Stomach (tissue), 9 donors: ENCODE data around the gene PKNOX2. TPM values are rescaled to one million over a fixed set of nuclear protein-coding genes. Genes with fewer than 3 reads are reported as not detected.

Experiments
- DNase-seq, 2 donors: peaks; one replicate each; pipeline versions ENCODE4 v3.0.0 to v3.0.0-alpha.2; 2013 to 2019
- H3K27ac ChIP-seq, 5 donors: fragments of 200-600 bp in 4 of 5; sonication (generic) in 4 of 5; one replicate each; pipeline ENCODE4 v1.5.1; 2013 to 2019; ENCODE audit warnings: mild to moderate bottlenecking in 1 of 5, moderate library complexity in 1 of 5
- H3K27me3 ChIP-seq, 3 donors: fragments of 200-600 bp; sonication (generic); one replicate each; pipeline ENCODE4 v1.5.1; 2017 to 2019; ENCODE audit warnings: mixed run types in 1 of 3
- H3K36me3 ChIP-seq, 4 donors: fragments of 200-600 bp; sonication (generic); 1 replicate in 3 of 4; 2 replicates in 1 of 4; pipeline ENCODE4 v1.5.1; 2016 to 2019
- H3K4me1 ChIP-seq, 4 donors: fragments of 200-600 bp; sonication (generic); one replicate each; pipeline ENCODE4 v1.5.1; 2016 to 2019
- H3K4me3 ChIP-seq, 4 donors: fragments of 200-600 bp; sonication (generic) in 3 of 4; one replicate each; pipeline ENCODE4 v1.5.1; 2016 to 2019; ENCODE audit warnings: mild to moderate bottlenecking in 1 of 4
- H3K9me3 ChIP-seq, 4 donors: fragments of 200-600 bp; sonication (generic); one replicate each; pipeline ENCODE4 v1.5.1; 2016 to 2019
- EP300 ChIP-seq: sonication (generic); formaldehyde crosslinking; IDR thresholded peaks from one replicate; pipeline ENCODE4 v1.6.1; 2017; ENCODE audit warnings: antibody characterized with exemption
- POLR2A ChIP-seq, 4 donors: fragments of 450-650 bp; IDR thresholded peaks; one replicate each; pipeline ENCODE4 v1.6.1; 2016; ENCODE audit warnings: antibody characterized with exemption in 4 of 4, control low read depth in 2 of 4, mild to moderate bottlenecking in 1 of 4, moderate library complexity in 1 of 4
- POLR2AphosphoS5 ChIP-seq, 3 donors: sonication (generic); formaldehyde crosslinking; IDR thresholded peaks; one replicate each; pipeline ENCODE4 v1.6.1; 2016; ENCODE audit warnings: antibody characterized with exemption in 3 of 3
- whole genome bisulfite sequencing, 5 donors: extraction: QIAGEN DNeasy Blood & Tissue Kit in 3 of 5; methylation state at CpG; one replicate each; pipeline versions ENCODE4 v1.1.5 to v1.1.7; 2013 to 2018; 5-methylcytosine and 5-hydroxymethylcytosine counted together
- intact Hi-C: fragments of 100-400 bp; cut with DNase I; formaldehyde crosslinking; loops from one replicate; pipeline ENCODE4 v1.15.1; 2023; ENCODE audit warnings: low total_unique reads
- polyA plus RNA-seq, 3 donors: library from polyadenylated mRNA; stranded (reverse); fragments of 200-250 nt; gene quantifications; one replicate each; pipeline ENCODE4 v1.2.3, GENCODE V29; 2013
- total RNA-seq, 5 donors: library from RNA; depleted of rRNA; stranded (reverse); fragments of >200 nt; gene quantifications; one replicate each; pipeline versions ENCODE4 v1.1.0 to v1.2.3, GENCODE V29; 2014 to 2016
- TF ChIP-seq, protein P1 (sequence below), 7 experiments: fragments of 450-650 bp in 4 of 7; fragments of 200-600 bp in 3 of 7; sonication (generic) in 3 of 7; IDR thresholded peaks; one replicate each; pipeline ENCODE4 v1.5.1; 2016 to 2019; ENCODE audit warnings: antibody characterized with exemption in 7 of 7, control low read depth in 2 of 7, mild to moderate bottlenecking in 1 of 7
- donor health status: healthy with polysubstance abuse.
- donor health status: Bipolar disorder and iron deficiency.
- donor health status: healthy.

The PKNOX2 gene
- total and polyA plus RNA-seq, 8 donors, result 0.83 to 4.9 (median 2.3) TPM; not detected in 1

DNA sequence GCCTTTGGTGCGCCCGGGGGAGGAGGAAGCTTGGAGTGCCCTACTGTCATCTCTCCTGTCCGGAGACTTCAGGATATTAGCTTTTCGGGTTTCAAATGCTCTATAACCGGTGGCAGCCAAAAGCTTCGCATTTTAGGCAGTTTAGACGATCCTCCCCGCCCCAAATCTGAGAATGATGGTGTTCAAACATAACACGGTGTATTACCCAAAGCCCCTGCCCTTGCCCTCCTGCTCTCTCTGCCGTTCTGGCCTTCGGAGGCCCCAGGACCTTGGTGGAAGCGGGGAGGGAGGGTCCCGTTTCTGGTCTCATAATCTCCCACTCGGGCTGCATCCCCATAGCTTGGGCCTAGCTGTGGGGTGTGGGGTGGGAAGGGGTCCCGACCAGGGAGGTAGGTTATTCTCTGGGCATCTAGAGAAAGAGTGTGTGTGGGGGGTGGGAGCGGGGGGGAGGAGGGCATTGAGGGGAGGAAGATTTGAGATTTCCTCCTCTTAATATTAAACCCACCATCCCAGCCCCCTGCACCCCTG, 2.3 kb downstream of the PKNOX2 start:
- H3K27ac ChIP-seq, result peak overlapping the region; percentile 74 to 92 (median 80)
- DNase-seq, result no peak
- no peaks in the 10 kb centered on the region for H3K9me3 ChIP-seq
- H3K4me3 ChIP-seq, result peak overlapping the region; percentile 57 to 81 (median 65)
- WGBS, 5 donors, result 19 to 40% (median 32%) methylated on average over 16 of the region's 16 CpGs
- peaks cover 53 to 78% (median 63%) of the 10 kb centered on the region in 4 donors for H3K4me1 ChIP-seq
- intact Hi-C loops, result no loop called here
- no peak for TF ChIP-seq POLR2A (IDR thresholded peaks at IDR 0.05)
- TF ChIP-seq EP300, result no peak
- TF ChIP-seq, protein P1, sequence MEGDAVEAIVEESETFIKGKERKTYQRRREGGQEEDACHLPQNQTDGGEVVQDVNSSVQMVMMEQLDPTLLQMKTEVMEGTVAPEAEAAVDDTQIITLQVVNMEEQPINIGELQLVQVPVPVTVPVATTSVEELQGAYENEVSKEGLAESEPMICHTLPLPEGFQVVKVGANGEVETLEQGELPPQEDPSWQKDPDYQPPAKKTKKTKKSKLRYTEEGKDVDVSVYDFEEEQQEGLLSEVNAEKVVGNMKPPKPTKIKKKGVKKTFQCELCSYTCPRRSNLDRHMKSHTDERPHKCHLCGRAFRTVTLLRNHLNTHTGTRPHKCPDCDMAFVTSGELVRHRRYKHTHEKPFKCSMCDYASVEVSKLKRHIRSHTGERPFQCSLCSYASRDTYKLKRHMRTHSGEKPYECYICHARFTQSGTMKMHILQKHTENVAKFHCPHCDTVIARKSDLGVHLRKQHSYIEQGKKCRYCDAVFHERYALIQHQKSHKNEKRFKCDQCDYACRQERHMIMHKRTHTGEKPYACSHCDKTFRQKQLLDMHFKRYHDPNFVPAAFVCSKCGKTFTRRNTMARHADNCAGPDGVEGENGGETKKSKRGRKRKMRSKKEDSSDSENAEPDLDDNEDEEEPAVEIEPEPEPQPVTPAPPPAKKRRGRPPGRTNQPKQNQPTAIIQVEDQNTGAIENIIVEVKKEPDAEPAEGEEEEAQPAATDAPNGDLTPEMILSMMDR (IDR thresholded peaks at IDR 0.05), result no peak
- no peak for TF ChIP-seq POLR2AphosphoS5 (IDR thresholded peaks at IDR 0.05)
- no peaks in the 10 kb centered on the region for H3K36me3 ChIP-seq
- peaks cover 0 to 40% (median 31%) of the 10 kb centered on the region in 3 donors for H3K27me3 ChIP-seq

DNA sequence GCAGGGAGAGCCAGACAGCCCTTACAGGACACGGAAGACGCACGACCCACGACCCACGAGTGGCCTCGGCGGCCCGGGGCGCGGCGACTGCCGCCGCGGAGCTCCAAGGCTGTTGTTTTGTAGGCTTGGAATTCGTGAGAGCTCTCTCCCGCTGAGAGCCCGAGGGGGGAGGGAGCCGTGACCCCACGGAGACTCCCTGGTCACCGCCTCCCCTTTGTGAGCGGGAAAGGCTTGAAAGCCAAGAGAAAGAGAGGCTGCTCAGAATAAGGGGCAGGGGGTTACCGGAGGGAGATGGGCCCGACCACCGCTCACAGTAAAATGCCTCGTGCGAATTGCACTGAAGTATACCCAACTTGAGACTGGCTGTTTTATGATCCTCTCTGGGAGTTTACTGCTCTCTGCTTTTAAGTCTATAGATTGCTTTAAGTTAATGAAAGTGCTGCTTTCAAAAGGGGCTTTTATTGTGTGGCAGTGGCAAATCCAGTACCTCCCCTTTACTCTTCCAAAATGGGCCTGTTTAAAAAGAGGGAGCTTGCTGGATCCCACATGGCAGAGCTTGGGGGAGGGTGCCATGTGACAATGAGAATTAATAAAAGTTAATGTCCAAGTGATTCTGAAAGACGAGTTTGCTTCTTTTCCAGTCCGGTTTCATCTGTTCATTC, 2.9 kb downstream of the PKNOX2 start:
- TF ChIP-seq, protein P1 (IDR thresholded peaks at IDR 0.05), result no peak
- TF ChIP-seq EP300 (no peak), POLR2AphosphoS5 (IDR thresholded peaks at IDR 0.05) (peak in 1 of 3 donors; percentile 46)
- DNase-seq, result peak in 1 of 2 donors; percentile 70
- intact Hi-C loops, result no loop called here
- WGBS, 5 donors, result 15 to 35% (median 18%) methylated on average over 27 to 28 of the region's 28 CpGs
- Histone ChIP-seq H3K27me3 (peaks cover 0 to 40% (median 31%) of the 10 kb centered on the region in 3 donors), H3K4me3 (peak overlapping the region; percentile 57 to 81 (median 65)), H3K27ac (peak overlapping the region; percentile 74 to 92 (median 80)), H3K36me3 (no peaks in the 10 kb centered on the region), H3K4me1 (peaks cover 53 to 78% (median 63%) of the 10 kb centered on the region in 4 donors), H3K9me3 (no peaks in the 10 kb centered on the region)

DNA sequence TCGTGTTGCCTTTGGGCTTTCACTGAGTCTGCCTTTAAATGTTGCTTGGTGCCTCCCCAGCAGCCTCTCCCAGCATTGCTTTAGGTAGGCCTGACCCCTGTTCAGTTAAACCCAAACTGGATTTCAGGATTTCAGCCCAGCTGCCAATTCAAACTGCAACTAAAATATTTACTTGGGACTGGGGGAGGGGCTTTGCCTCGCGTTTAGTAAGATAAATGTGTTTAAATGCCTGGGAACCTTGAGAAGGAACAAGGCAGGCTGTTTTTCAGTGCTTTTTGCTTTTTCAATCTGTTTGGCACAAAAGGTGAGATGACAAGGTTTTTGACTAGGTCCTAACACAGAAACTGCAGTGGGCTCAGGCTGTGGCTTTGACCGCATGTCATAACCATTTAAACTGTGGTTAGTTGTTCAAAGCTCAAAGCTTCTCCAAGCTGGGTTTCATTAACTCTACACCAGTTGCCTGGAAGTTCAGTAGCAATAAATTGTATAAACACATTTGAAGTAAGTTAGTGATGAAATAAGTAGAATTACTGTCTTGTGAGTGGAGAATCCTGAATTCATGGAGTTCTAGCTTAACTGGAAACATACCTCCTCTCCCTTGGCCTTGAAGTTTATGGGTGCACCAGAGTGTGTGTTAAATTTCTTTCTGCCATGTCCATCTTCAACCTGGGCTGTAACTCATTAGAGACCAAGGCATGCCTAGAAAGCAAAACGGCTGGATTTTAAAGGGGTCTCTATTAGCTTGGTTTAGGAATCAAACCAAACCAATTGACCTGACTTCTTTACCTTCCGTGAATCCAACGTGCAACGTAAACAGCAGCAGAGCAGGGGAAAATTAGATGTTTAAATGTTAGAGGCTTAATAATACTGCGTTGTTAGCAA, 3.6 kb downstream of the PKNOX2 start:
- 21 to 50% (median 36%) methylated on average over 9 of the region's 9 CpGs for WGBS, 5 donors

More for the DNA sequence above, 3.6 kb downstream of the PKNOX2 start:
- Histone ChIP-seq H3K27me3 (peaks cover 0 to 40% (median 31%) of the 10 kb centered on the region in 3 donors), H3K36me3 (no peaks in the 10 kb centered on the region), H3K4me1 (peaks cover 53 to 77% (median 63%) of the 10 kb centered on the region in 4 donors), H3K4me3 (peak overlapping the region in 1 of 4 donors; percentile 57), H3K27ac (peak overlapping the region; percentile 74 to 92 (median 80)), H3K9me3 (no peaks in the 10 kb centered on the region)
- TF ChIP-seq POLR2A (IDR thresholded peaks at IDR 0.05) (no peak), POLR2AphosphoS5 (IDR thresholded peaks at IDR 0.05) (no peak), EP300 (no peak)
- TF ChIP-seq, protein P1 (IDR thresholded peaks at IDR 0.05), result no peak
- DNase-seq, result peak; percentile 38 to 73
- intact Hi-C loops, result no loop called here
